GM12878 (cell line): ENCODE measurements around the gene RIPK3. TPM values are rescaled to one million over a fixed set of nuclear protein-coding genes. Genes with fewer than 3 reads are reported as not detected.

Experiments
- ATAC-seq: fragments of 200-7000 bp; cut with Tn5 transposase; 3 replicates; pipeline ENCODE4 v1.9.1; 2020; ENCODE audit warnings: mild to moderate bottlenecking, moderate library complexity
- BruUV-seq: library from RNA; stranded (reverse); fragments of 400-500 nt; replicated peaks from 2 replicates; lab custom pipeline; 2021; lab: Mats Ljungman, UMichigan
- CTCF ChIA-PET: fragments of 300-600 bp; sonication (Branson Sonifier 250); formaldehyde crosslinking; extraction: SDS; loops from one replicate; lab custom pipeline; 2021; ENCODE audit warnings: inconsistent platforms; lab: Yijun Ruan, JAX
- POLR2A ChIA-PET: fragments of 350-600 bp; formaldehyde crosslinking; extraction: SDS; loops from one replicate; lab custom pipeline; 2021; ENCODE audit warnings: inconsistent platforms; lab: Charles Lee
- RAD21 ChIA-PET: fragments of 300-600 bp; sonication (Branson Sonifier 250); formaldehyde crosslinking; loops from one replicate; lab custom pipeline; 2023; ENCODE audit warnings: antibody characterized with exemption; ENCODE audit not compliant: unreplicated experiment; lab: Charles Lee
- SMC1A ChIA-PET: fragments of 300-600 bp; sonication (Branson Sonifier 250); formaldehyde crosslinking; loops from one replicate; lab custom pipeline; 2023; ENCODE audit not compliant: unreplicated experiment, uncharacterized antibody; lab: Charles Lee
- DNase-seq: peaks from one replicate; pipeline ENCODE4 v3.0.0-alpha.2; 2011; ENCODE audit warnings: low read depth, low spot score
- FAIRE-seq: peaks from 3 replicates; lab custom pipeline; 2011; peaks lifted over from hg19 to GRCh38; lab: Jason Lieb, UNC
- H2AFZ ChIP-seq: 2 replicates; pipeline ENCODE4 v1.6.0; 2011; ENCODE audit warnings: low read depth, low read length, control low read depth; ENCODE audit not compliant: control insufficient read depth
- H3K27ac ChIP-seq: 2 replicates; pipeline ENCODE4 v1.5.1; 2011; ENCODE audit warnings: control low read depth; ENCODE audit not compliant: control insufficient read depth, insufficient read depth
- H3K27me3 ChIP-seq, 2 experiments: replicated peaks in 1 of 2; 2 replicates each; pipeline versions ENCODE4 v1.6.0 to v1.6.1; 2011; ENCODE audit warnings: low read length in 1 of 2; ENCODE audit not compliant: control insufficient read depth in 2 of 2, insufficient read depth in 2 of 2
- H3K36me3 ChIP-seq, 2 experiments: 2 replicates each; pipeline ENCODE4 v1.5.1; 2011; ENCODE audit warnings: low read length in 1 of 2; ENCODE audit not compliant: control insufficient read depth in 2 of 2, insufficient read depth in 2 of 2
- H3K4me1 ChIP-seq: 2 replicates; pipeline ENCODE4 v1.6.1; 2011; ENCODE audit warnings: mild to moderate bottlenecking, low read length, moderate library complexity, mixed read lengths; ENCODE audit not compliant: control insufficient read depth, insufficient read depth
- H3K4me2 ChIP-seq: 2 replicates; pipeline ENCODE4 v1.6.0; 2011; ENCODE audit warnings: control low read depth; ENCODE audit not compliant: control insufficient read depth, insufficient read depth
- H3K4me3 ChIP-seq: fragments of 200-600 bp; sonication (generic); 2 replicates; pipeline ENCODE4 v1.5.1; 2016
- H3K79me2 ChIP-seq: 2 replicates; pipeline ENCODE4 v1.6.0; 2011; ENCODE audit warnings: low read length; ENCODE audit not compliant: control insufficient read depth, insufficient read depth
- H3K9ac ChIP-seq: 2 replicates; pipeline ENCODE4 v1.8.0; 2011; ENCODE audit warnings: low read length, control low read depth, mixed read lengths; ENCODE audit not compliant: control insufficient read depth, insufficient read depth
- H3K9me3 ChIP-seq: replicated peaks from 3 replicates; pipeline ENCODE4 v1.5.1; 2011; ENCODE audit warnings: mild to moderate bottlenecking, low read length; ENCODE audit not compliant: control insufficient read depth, insufficient read depth
- H4K20me1 ChIP-seq: 2 replicates; pipeline ENCODE4 v1.6.0; 2011; ENCODE audit not compliant: control insufficient read depth, insufficient read depth
- CREM ChIP-seq: IDR thresholded peaks from 2 replicates; pipeline ENCODE4 v1.6.1; 2014; ENCODE audit warnings: antibody characterized with exemption, low read depth
- FOXK2 ChIP-seq: fragments of 450-650 bp; IDR thresholded peaks from 2 replicates; pipeline ENCODE4 v1.6.1; 2017; ENCODE audit warnings: mild to moderate bottlenecking, moderate library complexity
- MEF2A ChIP-seq: IDR thresholded peaks from 2 replicates; pipeline ENCODE4 v1.6.1; 2011; ENCODE audit warnings: low read depth, mild to moderate bottlenecking, low read length, moderate library complexity; ENCODE audit not compliant: insufficient read depth
- NFXL1 ChIP-seq: fragments of 450-650 bp; IDR thresholded peaks from 2 replicates; pipeline ENCODE4 v1.6.1; 2017; ENCODE audit warnings: antibody characterized with exemption, mild to moderate bottlenecking, borderline replicate concordance
- NR2C2 ChIP-seq: IDR thresholded peaks from 2 replicates; pipeline ENCODE4 v1.6.1; 2011; ENCODE audit warnings: borderline replicate concordance, low read depth; ENCODE audit not compliant: control insufficient read depth, insufficient read length
- POLR2AphosphoS2 ChIP-seq: IDR thresholded peaks from 2 replicates; pipeline ENCODE4 v1.6.1; 2011; ENCODE audit warnings: low read depth, mild to moderate bottlenecking, low read length, improper control_type of control experiment, moderate library complexity
- RBBP5 ChIP-seq: fragments of 200-600 bp; sonication (generic); conservative IDR thresholded peaks from 2 replicates; pipeline ENCODE4 v1.6.1; 2016
- STAT3 ChIP-seq: IDR thresholded peaks from 2 replicates; pipeline ENCODE4 v1.6.1; 2011; ENCODE audit warnings: low read depth, low read length, improper control_type of control experiment
- TCF7 ChIP-seq: IDR thresholded peaks from 2 replicates; pipeline ENCODE4 v1.6.1; 2014; ENCODE audit warnings: antibody characterized with exemption, borderline replicate concordance
- ZNF217 ChIP-seq: fragments of 450-650 bp; IDR thresholded peaks from 2 replicates; pipeline ENCODE4 v1.6.1; 2017; ENCODE audit warnings: antibody characterized with exemption, mild to moderate bottlenecking
- ZZZ3 ChIP-seq: IDR thresholded peaks from 2 replicates; pipeline ENCODE4 v1.6.1; 2011; ENCODE audit warnings: low read depth; ENCODE audit not compliant: control insufficient read depth, insufficient read length
- WGBS: methylation state at CpG from one replicate; pipeline ENCODE4 v1.1.6; 2016; ENCODE audit warnings: low lambda C conversion rate; ENCODE audit not compliant: insufficient replicate concordance, insufficient coverage; ENCODE audit errors: missing lambda C conversion rate; 5-methylcytosine and 5-hydroxymethylcytosine counted together
- in situ Hi-C: fragments of 300-500 bp; cut with MboI; formaldehyde crosslinking; loops from 9 replicates; pipeline ENCODE4 v1.14.3; 2018; ENCODE audit warnings: mixed read lengths
- intact Hi-C: fragments of 100-400 bp; cut with micrococcal nuclease; formaldehyde crosslinking; loops from one replicate; pipeline ENCODE4 v1.14.2; 2022; ENCODE audit not compliant: unreplicated experiment
- polyA plus RNA-seq, 11 experiments: library from polyadenylated mRNA; depleted of rRNA in 4 of 11; unstranded in 6 of 11; stranded (reverse) in 5 of 11; fragments of >200 nt; fragmentation: Nextera tagmentation in 4 of 11; fragmentation: Illumina TruSeq in 1 of 11; extraction: Ambion mirVana in 4 of 11; extraction: Trizol in 1 of 11; gene quantifications; 1 replicate in 1 of 11; 2 replicates in 10 of 11; pipeline versions ENCODE4 v1.2.1 to v1.2.3, GENCODE V29; 2011 to 2016; ENCODE audit warnings: inconsistent platforms in 2 of 11, missing spikeins in 2 of 11, low read depth in 1 of 11
- total RNA-seq, 4 experiments: library from RNA; depleted of rRNA in 3 of 4; stranded (reverse); fragments of >200 nt in 3 of 4; fragmentation: Illumina TruSeq in 1 of 4; extraction: Trizol in 1 of 4; gene quantifications; 2 replicates each; pipeline versions ENCODE4 v1.2.1 to v1.2.3, GENCODE V29; 2013 to 2021
- TF ChIP-seq, protein P1 (sequence below): fragments of 150-350 bp; IDR thresholded peaks from 2 replicates; pipeline ENCODE4 v1.6.1; 2014; ENCODE audit warnings: mild to moderate bottlenecking, low read depth, low read length
- TF ChIP-seq, protein P2 (sequence below): fragments of 450-650 bp; IDR thresholded peaks from 2 replicates; pipeline ENCODE4 v1.6.1; 2014; ENCODE audit warnings: mild to moderate bottlenecking

Gene RIPK3
- total and polyA plus RNA-seq, 10 of the 15 experiments (the other 5 are each of a cell fraction or from before 2014, with no cell fraction given): 2.0 to 13.6 (median 8.1) TPM

DNA sequence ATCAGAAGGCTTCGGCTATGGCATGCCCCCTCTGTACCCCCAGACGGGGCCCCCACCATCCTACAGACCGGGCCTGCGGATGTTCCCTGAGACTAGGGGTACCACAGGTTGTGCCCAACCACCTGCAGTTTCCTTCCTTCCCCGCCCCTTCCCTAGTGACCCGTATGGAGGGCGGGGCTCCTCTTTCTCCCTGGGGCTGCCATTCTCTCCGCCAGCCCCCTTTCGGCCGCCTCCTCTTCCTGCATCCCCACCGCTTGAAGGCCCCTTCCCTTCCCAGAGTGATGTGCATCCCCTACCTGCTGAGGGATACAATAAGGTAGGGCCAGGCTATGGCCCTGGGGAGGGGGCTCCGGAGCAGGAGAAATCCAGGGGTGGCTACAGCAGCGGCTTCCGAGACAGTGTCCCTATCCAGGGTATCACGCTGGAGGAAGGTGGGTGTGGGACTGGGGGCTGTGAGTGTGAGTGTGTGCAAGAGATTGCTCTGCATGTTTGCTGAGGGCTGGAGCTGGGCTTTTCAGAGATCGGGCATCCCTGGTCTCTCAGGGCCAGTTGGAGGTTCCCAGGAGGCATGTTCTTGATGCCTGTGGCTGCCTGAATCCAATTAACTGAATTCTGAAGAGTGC is 36.8 kb upstream of the RIPK3 start:
- H3K4me1 ChIP-seq: no peaks in the 10 kb centered on the region
- no peak overlapping the region for H3K27ac ChIP-seq
- no peak for TF ChIP-seq TCF7
- TF ChIP-seq FOXK2: no peak
- ChIA-PET SMC1A (interaction anchor here (0.9 kb wide), 1 partner anchor 55 kb away, joined by 3 read pairs; no protein-coding TSS in a partner anchor), CTCF (interaction anchor here (0.8 to 2.8 kb wide), 2 partner anchors 30 to 55 kb away, joined by 3 to 8 read pairs; no protein-coding TSS in a partner anchor), RAD21 (no interaction called here), POLR2A (interaction anchor here (1.1 kb wide), 1 partner anchor 10 kb away, joined by 3 read pairs; no protein-coding TSS in a partner anchor)
- H4K20me1 ChIP-seq: no peaks in the 10 kb centered on the region
- intact Hi-C loops: no loop called here
- no peak overlapping the region for H3K4me3 ChIP-seq
- FAIRE-seq: no peak
- no TSS peak for BruUV-seq
- no peak for ATAC-seq
- H3K27me3 ChIP-seq: no peaks in the 10 kb centered on the region
- 54% methylated on average over 15 of the region's 16 CpGs for WGBS
- no peaks in the 10 kb centered on the region for H3K9me3 ChIP-seq
- no peak for DNase-seq
- H3K36me3 ChIP-seq: no peaks in the 10 kb centered on the region
- no peak overlapping the region for H3K9ac ChIP-seq
- in situ Hi-C loops: no loop called here
- no peaks in the 10 kb centered on the region for H3K79me2 ChIP-seq
- H3K4me2 ChIP-seq: no peak overlapping the region
- no peak overlapping the region for H2AFZ ChIP-seq

DNA sequence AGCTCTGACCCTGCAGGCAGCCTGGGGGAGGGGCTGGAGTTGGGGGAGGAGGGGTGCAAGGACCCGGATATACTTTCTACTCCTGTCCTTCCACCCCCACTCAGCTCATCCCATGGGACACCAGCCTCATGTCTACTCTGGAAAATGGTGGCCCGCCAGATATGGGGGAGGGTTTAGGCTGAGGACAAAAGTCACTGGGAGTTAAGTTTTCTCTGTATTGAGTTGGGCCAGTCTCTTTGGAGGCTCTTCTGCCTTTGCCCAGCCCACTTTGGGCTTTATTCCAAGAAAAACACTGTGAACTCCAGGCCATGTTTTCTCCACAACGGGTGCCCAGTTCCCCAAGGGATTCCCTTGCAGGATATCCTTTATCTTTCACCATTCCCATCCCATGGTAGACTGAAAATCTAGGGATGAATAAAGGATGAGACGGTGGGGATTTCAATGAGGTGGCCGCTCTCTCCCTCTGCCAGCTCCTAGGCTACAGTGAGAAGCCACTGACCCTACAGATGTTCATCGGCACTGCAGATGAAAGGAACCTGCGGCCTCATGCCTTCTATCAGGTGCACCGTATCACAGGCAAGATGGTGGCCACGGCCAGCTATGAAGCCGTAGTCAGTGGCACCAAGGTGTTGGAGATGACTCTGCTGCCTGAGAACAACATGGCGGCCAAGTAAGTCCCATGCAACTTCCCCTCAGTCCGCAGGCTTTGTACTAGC is 33.1 kb upstream of the RIPK3 start:
- ATAC-seq (no peak), DNase-seq (no peak), FAIRE-seq (no peak)
- RAD21 ChIA-PET: no interaction called here
- H3K4me3 ChIP-seq: no peak overlapping the region
- SMC1A ChIA-PET: interaction anchor here (1.0 kb wide), 1 partner anchor 40 kb away, joined by 3 read pairs; no protein-coding TSS in a partner anchor
- H3K9me3 ChIP-seq: no peaks in the 10 kb centered on the region
- 56% methylated on average over 12 of the region's 12 CpGs for WGBS
- CTCF ChIA-PET: interaction anchor here (0.9 to 3.7 kb wide), 4 partner anchors 40 to 64 kb away, joined by 3 to 21 read pairs (median 4); no protein-coding TSS in a partner anchor
- H3K4me2 ChIP-seq: no peak overlapping the region
- no peak overlapping the region for H3K27ac ChIP-seq
- H2AFZ ChIP-seq: no peak overlapping the region
- H3K4me1 ChIP-seq: no peaks in the 10 kb centered on the region
- no peaks in the 10 kb centered on the region for H3K36me3 ChIP-seq
- no TSS peak for BruUV-seq
- in situ Hi-C loops: no loop called here
- peaks cover 0 to 6% of the 10 kb centered on the region in 2 experiments; a peak in 3 of 4 replicates for H3K27me3 ChIP-seq
- H3K79me2 ChIP-seq: no peaks in the 10 kb centered on the region
- H3K9ac ChIP-seq: no peak overlapping the region
- intact Hi-C loops: no loop called here
- POLR2A ChIA-PET: interaction anchor here (0.5 kb wide), 1 partner anchor 41 kb away, joined by 3 read pairs; no protein-coding TSS in a partner anchor
- no peaks in the 10 kb centered on the region for H4K20me1 ChIP-seq
- TF ChIP-seq MEF2A (no peak), NR2C2 (no peak), ZZZ3 (no peak), NFXL1 (no peak), STAT3 (no peak), RBBP5 (no peak), POLR2AphosphoS2 (no peak), CREM (no peak), ZNF217 (no peak)
- TF ChIP-seq, protein P1, sequence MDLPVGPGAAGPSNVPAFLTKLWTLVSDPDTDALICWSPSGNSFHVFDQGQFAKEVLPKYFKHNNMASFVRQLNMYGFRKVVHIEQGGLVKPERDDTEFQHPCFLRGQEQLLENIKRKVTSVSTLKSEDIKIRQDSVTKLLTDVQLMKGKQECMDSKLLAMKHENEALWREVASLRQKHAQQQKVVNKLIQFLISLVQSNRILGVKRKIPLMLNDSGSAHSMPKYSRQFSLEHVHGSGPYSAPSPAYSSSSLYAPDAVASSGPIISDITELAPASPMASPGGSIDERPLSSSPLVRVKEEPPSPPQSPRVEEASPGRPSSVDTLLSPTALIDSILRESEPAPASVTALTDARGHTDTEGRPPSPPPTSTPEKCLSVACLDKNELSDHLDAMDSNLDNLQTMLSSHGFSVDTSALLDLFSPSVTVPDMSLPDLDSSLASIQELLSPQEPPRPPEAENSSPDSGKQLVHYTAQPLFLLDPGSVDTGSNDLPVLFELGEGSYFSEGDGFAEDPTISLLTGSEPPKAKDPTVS: no peak
- TF ChIP-seq, protein P2, sequence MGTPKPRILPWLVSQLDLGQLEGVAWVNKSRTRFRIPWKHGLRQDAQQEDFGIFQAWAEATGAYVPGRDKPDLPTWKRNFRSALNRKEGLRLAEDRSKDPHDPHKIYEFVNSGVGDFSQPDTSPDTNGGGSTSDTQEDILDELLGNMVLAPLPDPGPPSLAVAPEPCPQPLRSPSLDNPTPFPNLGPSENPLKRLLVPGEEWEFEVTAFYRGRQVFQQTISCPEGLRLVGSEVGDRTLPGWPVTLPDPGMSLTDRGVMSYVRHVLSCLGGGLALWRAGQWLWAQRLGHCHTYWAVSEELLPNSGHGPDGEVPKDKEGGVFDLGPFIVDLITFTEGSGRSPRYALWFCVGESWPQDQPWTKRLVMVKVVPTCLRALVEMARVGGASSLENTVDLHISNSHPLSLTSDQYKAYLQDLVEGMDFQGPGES: no peak
